ENCODE data around the gene LIF. TPM values are rescaled to one million over a fixed set of nuclear protein-coding genes. Genes with fewer than 3 reads are reported as not detected.

The LIF gene
- total RNA-seq (1 to 10 TPM in 5 of 7 donors, under 1 TPM in 2; 0.35 to 8.3 (median 1.9) TPM), polyA plus RNA-seq (1 to 10 TPM; 1.1 to 3.1 TPM)
- long read RNA-seq, donor 1: 0 reads
- long read RNA-seq, donor 2: 0 reads
- long read RNA-seq, donor 3, partial matches to known transcripts: 0 of 5 reads
- long read RNA-seq, donor 3, other reads (novel, unspliced or antisense): 5 of 5 reads

GRCh38 chr22:30245985-30246813, at the start of gene LIF:
Gene LIF, minus strand, starts transcription at chr22:30246759. Its CDS starts 64 bp downstream, at chr22:30246695.
- no peaks in the 10 kb centered on the region for H3K27me3 ChIP-seq
- TF ChIP-seq POLR2A (IDR thresholded peaks at IDR 0.05) (no peak), CTCF (IDR thresholded peaks at IDR 0.05) (peak in 2 of 3 donors; percentile 10 to 33)
- peak within 1 kb of the TSS; percentile 42 for H3K4me3 ChIP-seq
- H3K36me3 ChIP-seq: no peaks in the 10 kb centered on the region
- no peak within 1 kb of the TSS for H3K27ac ChIP-seq
- 1% methylated on average over 62 to 64 of the region's 64 CpGs for WGBS, 3 donors
- peak in 1 of 5 donors; percentile 52 for DNase-seq
- peaks cover 6% of the 10 kb centered on the region for H3K4me1 ChIP-seq (ENCODE audit: insufficient read depth)
- H3K9me3 ChIP-seq: no peaks in the 10 kb centered on the region
- intact Hi-C loops (cut with DNase I): loop anchor here in 1 of 4 donors (5.0 kb wide), 1 partner anchor 139 kb away; no protein-coding TSS in a partner anchor

- TF ChIP-seq CTCF (IDR thresholded peaks at IDR 0.05) (no peak), POLR2A (IDR thresholded peaks at IDR 0.05) (no peak), EP300 (IDR thresholded peaks at IDR 0.05) (no peak)
- Histone ChIP-seq H3K4me1 (ENCODE audit: insufficient read depth) (peaks cover 3% of the 10 kb centered on the region), H3K36me3 (no peaks in the 10 kb centered on the region), H3K4me3 (no peak overlapping the region), H3K27ac (no peak overlapping the region), H3K27me3 (no peaks in the 10 kb centered on the region), H3K9me3 (no peaks in the 10 kb centered on the region)
- WGBS, 3 donors: 91 to 95% (median 92%) methylated on average over 4 of the region's 4 CpGs
- intact Hi-C loops (cut with DNase I): no loop called here
- DNase-seq: no peak
Observed at GRCh38 chr22:30296324-30296723, 49.8 kb upstream of the LIF start.

GRCh38 chr22:30295576-30295975, 49.0 kb upstream of the LIF start:
- peaks cover 9% of the 10 kb centered on the region for H3K4me1 ChIP-seq (ENCODE audit: insufficient read depth)
- TF ChIP-seq POLR2A (IDR thresholded peaks at IDR 0.05) (no peak), EP300 (IDR thresholded peaks at IDR 0.05) (no peak), CTCF (IDR thresholded peaks at IDR 0.05) (no peak)
- no peak for DNase-seq
- H3K4me3 ChIP-seq: no peak overlapping the region
- no peaks in the 10 kb centered on the region for H3K9me3 ChIP-seq
- H3K27ac ChIP-seq: no peak overlapping the region
- no peaks in the 10 kb centered on the region for H3K36me3 ChIP-seq
- no peaks in the 10 kb centered on the region for H3K27me3 ChIP-seq
- 66 to 78% (median 70%) methylated on average over 7 of the region's 7 CpGs for WGBS, 3 donors
- intact Hi-C loops (cut with DNase I): no loop called here

- 88 to 90% (median 88%) methylated on average over 8 to 11 of the region's 11 CpGs for WGBS, 3 donors
- no peak for TF ChIP-seq EP300 (IDR thresholded peaks at IDR 0.05)
- no peak for TF ChIP-seq CTCF (IDR thresholded peaks at IDR 0.05)
- TF ChIP-seq POLR2A (IDR thresholded peaks at IDR 0.05): no peak
- H3K27ac ChIP-seq: no peak overlapping the region
- intact Hi-C loops (cut with DNase I): no loop called here
- no peak for DNase-seq
- H3K4me3 ChIP-seq: no peak overlapping the region
- peaks cover 15% of the 10 kb centered on the region for H3K4me1 ChIP-seq (ENCODE audit: insufficient read depth)
- H3K9me3 ChIP-seq: no peaks in the 10 kb centered on the region
- H3K27me3 ChIP-seq: no peaks in the 10 kb centered on the region
- no peaks in the 10 kb centered on the region for H3K36me3 ChIP-seq
Observed at GRCh38 chr22:30294830-30295229, 48.3 kb upstream of the LIF start.
